ENCODE results near the gene KCTD13.

DNA sequence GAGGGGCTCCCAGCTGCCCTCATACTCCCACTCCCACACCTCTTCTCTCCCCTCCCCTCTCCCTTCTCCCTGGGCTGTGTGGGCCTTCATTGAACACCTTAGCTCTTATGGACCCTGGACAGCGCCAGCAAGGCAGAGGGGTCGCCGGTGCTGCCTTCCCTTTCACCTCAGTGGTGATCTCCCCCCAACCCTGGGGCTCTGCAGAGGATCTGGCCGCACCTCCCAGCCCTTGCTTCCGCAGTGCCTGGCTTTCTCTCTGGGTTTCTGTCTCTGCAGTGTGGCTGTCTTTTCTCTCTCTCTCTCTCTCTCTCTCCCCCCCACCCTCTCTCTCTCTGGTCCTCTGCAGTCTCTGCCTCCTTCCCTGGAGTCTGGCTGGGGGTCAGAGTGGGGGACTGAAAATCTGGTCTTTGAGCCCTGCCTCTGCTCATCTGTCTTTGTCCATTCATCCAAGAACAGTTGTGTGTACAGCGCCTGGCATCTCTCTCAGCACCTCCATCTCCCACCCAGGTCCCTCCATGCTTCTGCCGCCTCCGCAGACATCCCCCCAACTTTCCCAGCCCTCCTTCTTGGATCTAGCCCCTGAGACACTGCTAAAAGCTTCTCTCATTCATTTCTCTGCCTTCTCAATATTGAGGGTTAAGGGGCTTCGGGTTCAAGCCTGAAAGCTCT lies 27.8 kb downstream of the KCTD13 start:
- no peak for TF ChIP-seq POLR2AphosphoS5 (IDR thresholded peaks at IDR 0.05)
- TF ChIP-seq, protein P1, sequence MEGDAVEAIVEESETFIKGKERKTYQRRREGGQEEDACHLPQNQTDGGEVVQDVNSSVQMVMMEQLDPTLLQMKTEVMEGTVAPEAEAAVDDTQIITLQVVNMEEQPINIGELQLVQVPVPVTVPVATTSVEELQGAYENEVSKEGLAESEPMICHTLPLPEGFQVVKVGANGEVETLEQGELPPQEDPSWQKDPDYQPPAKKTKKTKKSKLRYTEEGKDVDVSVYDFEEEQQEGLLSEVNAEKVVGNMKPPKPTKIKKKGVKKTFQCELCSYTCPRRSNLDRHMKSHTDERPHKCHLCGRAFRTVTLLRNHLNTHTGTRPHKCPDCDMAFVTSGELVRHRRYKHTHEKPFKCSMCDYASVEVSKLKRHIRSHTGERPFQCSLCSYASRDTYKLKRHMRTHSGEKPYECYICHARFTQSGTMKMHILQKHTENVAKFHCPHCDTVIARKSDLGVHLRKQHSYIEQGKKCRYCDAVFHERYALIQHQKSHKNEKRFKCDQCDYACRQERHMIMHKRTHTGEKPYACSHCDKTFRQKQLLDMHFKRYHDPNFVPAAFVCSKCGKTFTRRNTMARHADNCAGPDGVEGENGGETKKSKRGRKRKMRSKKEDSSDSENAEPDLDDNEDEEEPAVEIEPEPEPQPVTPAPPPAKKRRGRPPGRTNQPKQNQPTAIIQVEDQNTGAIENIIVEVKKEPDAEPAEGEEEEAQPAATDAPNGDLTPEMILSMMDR (IDR thresholded peaks at IDR 0.05), result no peak
- no peak for TF ChIP-seq EP300 (IDR thresholded peaks at IDR 0.05; ENCODE audit: low read depth)
- no peak for TF ChIP-seq POLR2A (IDR thresholded peaks at IDR 0.05)
